ENCODE data around the gene RAD51B. TPM values are rescaled to one million over a fixed set of nuclear protein-coding genes. Genes with fewer than 3 reads are reported as not detected.

The RAD51B gene
- total and polyA plus RNA-seq, 2 of the 13 experiments (the other 11 are each of a cell fraction or from before 2014, with no cell fraction given) = 7.0 to 9.5 TPM

GRCh38 chr14:68140806-68141205, 321.2 kb downstream of the RAD51B start:
- Histone ChIP-seq H3K4me3 (replicated peaks in 1 of 3; ENCODE audit: insufficient read depth in 1 of 3, low read depth in 2 of 3, low read length in 3 of 3) (no peak overlapping the region), H3K36me3 (replicated peaks in 1 of 2; ENCODE audit: control insufficient read depth in 1 of 2, insufficient read depth in 2 of 2, low read length in 2 of 2) (no peaks in the 10 kb centered on the region), H3K9ac (ENCODE audit: insufficient read depth, low read depth, low read length) (no peak overlapping the region), H3K4me1 (ENCODE audit: insufficient read depth, low read length) (peaks cover 46% of the 10 kb centered on the region), H2AFZ (ENCODE audit: low read length) (no peak overlapping the region), H3K9me3 (ENCODE audit: low read length) (no peaks in the 10 kb centered on the region), H3K79me2 (ENCODE audit: insufficient read depth, low read length) (no peaks in the 10 kb centered on the region), H3K27ac (ENCODE audit: extremely low read length, insufficient read depth, low read length) (no peak overlapping the region), H4K20me1 (ENCODE audit: insufficient read depth, low read length) (no peaks in the 10 kb centered on the region), H3K4me2 (ENCODE audit: low read depth, low read length) (no peak overlapping the region), H3K27me3 (ENCODE audit: control insufficient read depth in 1 of 2, insufficient read depth in 2 of 2, low read length in 2 of 2) (no peaks in the 10 kb centered on the region)
- ChIA-PET POLR2A (no interaction called here), CTCF (ENCODE audit: low intra/inter-chr PET ratio, low total read pairs) (no interaction called here)
- TF ChIP-seq NCOA5 (CRISPR knock-in tag; IDR thresholded peaks at IDR 0.05) (no peak), XRCC5 (optimal IDR thresholded peaks at IDR 0.05; ENCODE audit: low read length) (no peak), EZH2 (conservative IDR thresholded peaks at IDR 0.05; ENCODE audit: low read depth, low read length) (no peak), NFRKB (IDR thresholded peaks at IDR 0.05) (no peak), SRF (IDR thresholded peaks at IDR 0.05; ENCODE audit: low read depth, low read length) (no peak), POLR2AphosphoS5 (IDR thresholded peaks at IDR 0.05; ENCODE audit: low read depth, low read length) (no peak)
- DNase-seq (ENCODE audit: low spot score) (no peak), ATAC-seq (no peak), FAIRE-seq (no peak)
- in situ Hi-C loops (cut with HindIII; ENCODE audit: extremely low pct_ligation_motif_present, low pct_unique_long_range_greater_than_20kb) (no loop called here), intact Hi-C loops (cut with micrococcal nuclease; ENCODE audit: unreplicated experiment) (no loop called here)
- 82% methylated on average over 3 of the region's 3 CpGs for WGBS (ENCODE audit: low lambda C conversion rate)
- BruUV-seq (replicated peaks) = no TSS peak

- ATAC-seq (no peak), DNase-seq (ENCODE audit: low spot score) (no peak), FAIRE-seq (no peak)
- 78% methylated on average over 5 of the region's 5 CpGs for WGBS (ENCODE audit: low lambda C conversion rate)
- POLR2A ChIA-PET = no interaction called here
- Histone ChIP-seq H3K27me3 (ENCODE audit: control insufficient read depth in 1 of 2, insufficient read depth in 2 of 2, low read length in 2 of 2) (no peaks in the 10 kb centered on the region), H3K9ac (ENCODE audit: insufficient read depth, low read depth, low read length) (no peak overlapping the region), H3K4me2 (ENCODE audit: low read depth, low read length) (no peak overlapping the region), H3K36me3 (replicated peaks in 1 of 2; ENCODE audit: control insufficient read depth in 1 of 2, insufficient read depth in 2 of 2, low read length in 2 of 2) (no peaks in the 10 kb centered on the region), H3K27ac (ENCODE audit: extremely low read length, insufficient read depth, low read length) (no peak overlapping the region), H3K9me3 (ENCODE audit: low read length) (no peaks in the 10 kb centered on the region), H3K4me3 (replicated peaks in 1 of 3; ENCODE audit: insufficient read depth in 1 of 3, low read depth in 2 of 3, low read length in 3 of 3) (no peak overlapping the region), H3K4me1 (ENCODE audit: insufficient read depth, low read length) (peaks cover 46% of the 10 kb centered on the region), H3K79me2 (ENCODE audit: insufficient read depth, low read length) (no peaks in the 10 kb centered on the region), H2AFZ (ENCODE audit: low read length) (no peak overlapping the region), H4K20me1 (ENCODE audit: insufficient read depth, low read length) (no peaks in the 10 kb centered on the region)
- BruUV-seq (replicated peaks) = no TSS peak
- in situ Hi-C loops (cut with HindIII; ENCODE audit: extremely low pct_ligation_motif_present, low pct_unique_long_range_greater_than_20kb) = no loop called here
- CTCF ChIA-PET (ENCODE audit: low intra/inter-chr PET ratio, low total read pairs) = no interaction called here
- 0 out of 2 replicates have a peak, but pooled peaks have one; percentile 31 for TF ChIP-seq CREB1 (IDR thresholded peaks at IDR 0.05)
- TF ChIP-seq CREB1 (CRISPR knock-in tag; IDR thresholded peaks at IDR 0.05) = no peak
- no peak for TF ChIP-seq ZNF670 (CRISPR knock-in tag; IDR thresholded peaks at IDR 0.05; ENCODE audit: borderline replicate concordance)
- peak; percentile 93 for TF ChIP-seq ATF7 (IDR thresholded peaks at IDR 0.05)
- no peak for TF ChIP-seq ATF7 (CRISPR knock-in tag; IDR thresholded peaks at IDR 0.05)
- intact Hi-C loops (cut with micrococcal nuclease; ENCODE audit: unreplicated experiment) = no loop called here
Observed at GRCh38 chr14:68141281-68142088, 321.9 kb downstream of the RAD51B start.

Measured in HepG2 (cell line).